HG03354 (cell line): ENCODE measurements around the gene KCNQ1OT1.

Source experiments
- ATAC-seq: cut with Tn5 transposase; IDR thresholded peaks from one replicate; pipeline ENCODE4 v1.9.1; 2021; ENCODE audit warnings: mild to moderate bottlenecking; ENCODE audit not compliant: unreplicated experiment, poor library complexity, severe bottlenecking

The KCNQ1OT1 gene

DNA sequence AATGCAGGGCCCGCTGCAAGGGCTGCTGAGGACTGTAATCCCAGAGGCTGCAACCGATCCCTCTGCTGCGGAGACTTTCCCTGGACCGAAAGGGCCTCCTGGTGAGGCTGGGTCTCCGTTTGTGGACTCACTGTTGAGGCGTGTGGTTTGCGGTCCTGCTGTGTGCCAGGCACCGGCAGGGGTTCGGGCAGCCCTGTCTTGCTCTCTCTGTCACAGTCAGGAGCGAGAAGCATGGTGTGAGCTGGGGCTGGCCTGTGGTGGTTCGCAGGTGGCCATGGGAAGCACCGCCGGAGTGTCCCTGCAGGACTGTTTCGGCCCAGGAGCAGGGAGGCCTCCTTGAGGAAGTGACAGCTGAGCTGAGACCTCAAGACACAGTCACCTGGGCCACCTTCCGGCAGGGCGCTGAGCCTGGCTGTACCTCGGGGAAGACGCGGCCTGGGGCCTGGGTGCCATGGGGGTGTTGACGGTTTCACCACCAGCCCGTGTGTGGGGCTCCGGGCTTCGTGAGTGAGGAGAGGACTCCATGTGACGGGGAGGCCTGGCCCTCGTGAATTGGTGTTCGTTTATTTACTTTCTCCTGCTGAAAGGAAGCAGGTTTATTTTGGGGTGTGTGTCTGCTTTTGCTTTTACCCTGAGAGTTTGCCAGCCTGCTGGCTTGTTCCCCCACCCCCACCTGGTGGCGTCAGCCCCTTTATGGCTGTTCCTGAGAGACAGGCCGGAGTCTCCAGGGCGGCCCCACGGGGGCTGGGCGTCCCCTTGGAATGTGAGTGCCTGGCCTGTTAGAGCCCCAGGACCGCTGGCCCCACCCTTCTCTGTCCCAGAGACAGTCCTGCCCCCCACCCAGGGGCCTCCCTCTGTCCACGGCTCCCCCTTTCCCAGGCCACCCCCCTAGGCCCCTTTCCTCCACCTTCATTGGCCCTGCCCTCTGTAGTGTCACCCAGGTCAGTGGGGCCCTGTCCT, 122.5 kb downstream of the KCNQ1OT1 start:
- no peak for ATAC-seq

DNA sequence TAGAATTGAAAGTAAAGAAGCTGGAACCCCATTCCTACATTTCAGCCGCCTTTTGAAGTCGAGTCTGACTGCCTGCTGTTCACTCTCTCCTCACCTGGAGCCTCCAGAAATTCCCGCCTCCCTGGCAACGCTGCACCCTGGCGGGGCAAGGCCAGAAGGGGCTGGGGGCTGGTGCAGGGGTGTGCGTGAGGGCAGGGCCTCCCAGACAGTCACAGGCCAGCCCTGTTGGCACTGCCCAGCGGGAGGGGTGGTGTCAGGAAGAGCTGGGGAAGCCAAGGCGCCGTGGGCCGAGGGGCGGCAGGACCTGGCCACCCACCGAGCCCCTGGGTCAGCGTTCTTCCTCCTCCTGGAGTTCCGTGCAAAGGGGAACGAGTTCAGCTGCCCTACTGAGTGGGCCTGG, 123.2 kb downstream of the KCNQ1OT1 start:
- no peak for ATAC-seq

DNA sequence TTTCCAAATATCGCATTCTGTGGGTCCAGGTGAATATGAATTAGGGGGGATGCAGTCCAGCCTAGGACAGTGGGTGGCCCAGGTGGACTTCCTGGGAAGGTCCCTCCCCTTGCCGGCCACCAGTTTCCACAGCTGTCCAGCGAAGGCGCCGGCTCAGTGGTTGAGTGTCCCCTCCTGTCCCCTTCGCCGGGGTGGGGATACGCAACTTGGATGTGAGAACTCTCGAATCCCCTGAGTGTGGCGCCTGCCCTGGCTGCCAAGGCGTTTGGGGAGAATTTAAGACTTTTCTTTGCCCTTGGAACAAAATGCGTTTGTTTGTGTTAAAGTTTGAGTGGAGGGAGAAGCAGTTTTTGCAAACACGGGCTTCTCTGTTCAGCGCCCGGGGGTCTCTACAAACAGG, 123.7 kb downstream of the KCNQ1OT1 start:
- ATAC-seq: no peak

DNA sequence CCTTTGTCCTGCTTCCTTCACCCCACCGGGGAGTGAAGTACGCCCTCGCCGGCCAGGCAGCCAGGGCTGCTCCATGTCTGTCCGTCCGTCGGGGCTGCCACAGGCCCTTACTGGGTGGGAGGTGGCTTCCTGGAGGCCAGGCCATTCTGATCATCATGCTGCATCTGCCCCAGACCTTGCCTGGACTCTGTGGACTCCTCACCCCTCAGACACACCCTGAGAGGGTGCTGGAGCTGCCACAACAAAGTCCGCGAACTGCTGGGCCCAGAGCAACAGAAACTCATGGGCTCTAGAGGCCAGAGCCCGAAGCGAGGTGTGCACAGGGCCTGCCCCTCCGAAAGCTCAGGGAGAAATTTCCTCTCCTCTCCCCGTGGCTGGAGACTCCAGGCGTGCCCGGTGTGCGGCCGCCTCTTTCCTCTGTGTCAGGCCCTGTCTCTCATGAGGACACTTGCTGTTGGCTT, 124.2 kb downstream of the KCNQ1OT1 start:
- no peak for ATAC-seq

DNA sequence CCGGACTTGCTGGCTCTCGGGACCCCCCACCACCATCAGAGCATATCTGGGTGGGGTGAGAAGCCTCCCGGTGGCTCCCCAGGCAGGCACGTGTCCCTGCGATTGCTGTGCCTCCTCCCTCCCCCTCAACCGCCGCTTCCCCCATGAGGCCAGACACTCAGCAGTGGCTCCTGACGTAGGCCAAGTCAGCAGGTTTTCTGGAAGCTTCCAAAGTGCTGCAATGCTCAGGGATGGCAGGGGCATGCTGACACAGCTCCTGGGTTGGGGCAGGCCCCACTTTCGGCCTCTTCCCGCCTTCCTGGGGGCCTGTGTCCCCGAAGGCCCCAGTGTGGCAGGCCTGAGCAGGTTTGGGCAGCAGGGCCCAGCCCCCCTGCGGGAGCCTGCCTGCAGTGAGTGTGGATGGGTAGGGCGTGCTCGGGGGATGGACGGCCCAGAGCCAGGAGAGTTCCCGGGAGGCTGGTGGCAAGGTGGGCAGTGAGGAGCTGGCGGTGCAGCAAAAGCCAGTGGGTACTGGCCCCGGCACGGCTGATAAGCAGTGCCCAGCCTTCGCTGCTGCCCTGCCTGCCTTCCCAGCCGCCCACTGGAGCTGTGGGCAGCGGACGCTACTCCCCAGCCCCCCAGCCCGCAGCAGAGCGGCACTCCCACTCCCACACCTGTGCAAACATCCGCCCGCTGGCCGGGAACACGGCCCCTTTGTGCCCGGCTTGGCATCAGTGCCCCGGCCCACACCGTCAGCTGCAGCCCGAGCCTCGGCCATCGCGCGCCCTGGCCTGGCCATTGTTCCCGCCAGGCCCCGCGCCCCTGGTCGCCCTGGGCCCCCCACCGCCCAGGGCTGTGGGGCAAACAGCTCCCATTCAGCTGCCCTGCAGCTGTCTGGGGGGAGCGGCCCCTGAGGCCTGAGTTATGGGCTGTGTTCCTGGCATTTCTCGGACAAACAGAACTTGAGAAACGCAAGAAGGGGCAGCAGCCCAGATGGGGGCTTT, 125.0 kb downstream of the KCNQ1OT1 start:
- ATAC-seq: no peak

DNA sequence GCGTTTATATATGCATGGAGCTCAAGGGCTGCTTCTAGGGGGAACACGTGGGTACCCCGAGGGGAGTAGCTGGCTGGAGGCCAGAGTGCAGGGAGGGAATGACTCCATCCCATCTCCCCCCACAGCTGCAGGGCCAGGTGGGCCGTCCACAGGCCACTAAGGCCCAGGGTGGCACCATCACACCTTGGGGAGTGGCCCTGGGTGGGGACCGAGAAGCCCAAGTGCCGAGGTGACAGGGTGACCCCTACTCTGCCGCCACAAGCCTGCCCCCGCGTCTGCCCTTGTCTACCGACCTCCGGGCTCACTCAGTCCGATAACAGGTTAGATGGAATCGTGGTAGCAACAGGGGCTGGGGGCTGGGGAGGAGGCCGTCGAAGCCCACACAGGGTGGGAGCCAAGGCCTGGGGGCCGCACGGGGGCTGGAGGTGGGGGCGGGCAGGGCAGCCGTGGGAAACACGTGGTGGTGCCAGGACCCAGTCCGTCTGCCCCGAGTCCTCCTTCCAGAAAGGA, 125.7 kb downstream of the KCNQ1OT1 start:
- ATAC-seq: no peak

DNA sequence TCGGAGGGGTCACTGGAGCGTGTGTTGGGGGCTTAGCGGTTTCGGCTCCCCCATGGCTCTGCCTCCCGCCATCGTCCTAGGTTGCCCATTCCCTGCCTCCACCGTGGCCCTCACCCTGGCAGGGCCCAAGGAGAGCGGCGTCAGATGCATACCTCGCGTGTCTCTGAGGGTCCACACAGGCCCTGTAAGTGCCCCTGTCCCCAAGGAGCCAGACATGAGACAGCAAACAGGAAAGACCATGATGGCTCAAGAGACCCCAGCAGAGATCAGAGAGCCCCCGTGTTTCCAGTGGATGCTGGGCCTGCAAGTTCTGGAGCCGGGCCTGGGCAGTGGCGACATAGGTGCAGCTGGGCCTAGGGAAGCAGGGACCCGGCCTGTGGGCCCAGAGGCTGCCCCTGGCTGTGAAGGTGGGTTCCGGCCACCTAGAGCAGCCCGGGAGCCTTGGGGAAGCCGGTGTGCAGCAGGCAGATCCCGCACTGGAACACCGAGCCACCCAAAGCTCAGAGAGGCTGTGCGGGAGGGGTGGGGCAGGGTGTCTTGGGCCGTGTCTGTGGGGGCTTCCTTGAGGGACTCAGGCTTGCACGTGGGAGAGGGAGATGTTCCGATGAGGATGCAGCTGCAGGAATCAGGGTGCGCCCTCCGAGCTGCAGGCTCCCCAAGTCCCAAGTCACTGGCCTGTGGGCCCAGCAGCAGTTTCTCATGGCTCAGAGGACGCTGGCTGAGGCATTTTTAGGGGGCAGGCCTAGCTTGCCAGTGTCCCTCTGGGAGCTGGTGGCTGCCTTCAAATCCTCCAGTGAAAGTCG, 126.4 kb downstream of the KCNQ1OT1 start:
- no peak for ATAC-seq

DNA sequence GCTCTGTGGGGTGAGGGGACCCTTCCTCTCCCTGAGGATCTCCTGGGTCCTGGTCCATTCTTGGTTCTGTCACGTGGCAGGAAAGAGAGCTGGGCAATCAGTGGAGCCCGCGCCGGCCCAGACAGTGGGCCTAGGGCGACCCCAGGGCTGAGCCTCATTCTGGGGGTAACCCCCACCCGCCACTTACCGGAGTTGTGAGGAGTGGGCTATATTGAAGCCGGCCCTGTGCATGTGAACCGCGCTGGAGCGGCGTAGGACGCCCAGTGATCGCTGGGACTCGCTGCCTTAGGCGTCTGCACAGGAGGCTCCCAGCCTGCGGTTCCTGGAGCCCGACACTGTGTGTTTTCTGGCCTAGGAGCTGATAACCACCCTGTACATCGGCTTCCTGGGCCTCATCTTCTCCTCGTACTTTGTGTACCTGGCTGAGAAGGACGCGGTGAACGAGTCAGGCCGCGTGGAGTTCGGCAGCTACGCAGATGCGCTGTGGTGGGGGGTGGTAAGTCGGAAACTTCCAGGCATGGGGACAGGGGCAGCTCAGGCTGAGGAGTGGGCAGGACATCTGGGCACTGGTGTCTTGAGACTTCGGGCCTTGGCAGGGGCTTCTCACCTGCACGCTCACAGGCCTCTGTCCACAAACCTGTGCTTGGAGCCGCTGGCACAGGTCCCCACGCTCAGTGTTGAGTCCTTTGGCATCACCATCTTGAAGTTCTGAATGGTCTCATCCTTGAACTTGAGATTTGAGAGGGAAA, 127.1 kb downstream of the KCNQ1OT1 start:
- no peak for ATAC-seq

DNA sequence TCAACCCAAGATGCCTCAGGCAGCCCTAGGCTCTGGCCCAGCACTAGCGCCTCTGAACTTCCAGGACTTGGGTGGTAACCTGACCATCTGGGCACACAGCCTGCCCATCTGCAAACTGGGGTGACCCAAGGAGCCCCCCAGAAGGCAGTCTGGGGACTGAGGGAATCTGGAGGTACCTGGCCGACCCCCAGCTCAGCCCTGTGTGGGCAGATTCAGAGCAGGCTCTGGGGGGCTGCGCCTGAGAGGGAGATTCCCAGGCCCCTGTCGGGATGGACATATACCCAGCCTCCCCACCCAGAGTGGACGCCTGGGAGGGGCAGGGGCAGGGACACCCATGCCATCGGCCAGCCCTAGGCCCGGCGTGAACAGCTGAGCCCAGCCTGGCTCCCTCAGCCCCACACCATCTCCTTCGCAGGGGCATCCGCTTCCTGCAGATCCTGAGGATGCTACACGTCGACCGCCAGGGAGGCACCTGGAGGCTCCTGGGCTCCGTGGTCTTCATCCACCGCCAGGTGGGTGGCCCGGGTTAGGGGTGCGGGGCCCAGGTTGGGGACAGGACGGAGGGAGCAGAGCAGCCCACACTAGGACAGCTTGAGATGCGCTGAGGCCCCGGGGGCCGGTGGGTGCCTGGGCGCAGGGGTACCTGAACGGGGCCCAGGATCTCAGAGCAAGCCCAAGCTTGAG, 128.1 kb downstream of the KCNQ1OT1 start:
- ATAC-seq: no peak

DNA sequence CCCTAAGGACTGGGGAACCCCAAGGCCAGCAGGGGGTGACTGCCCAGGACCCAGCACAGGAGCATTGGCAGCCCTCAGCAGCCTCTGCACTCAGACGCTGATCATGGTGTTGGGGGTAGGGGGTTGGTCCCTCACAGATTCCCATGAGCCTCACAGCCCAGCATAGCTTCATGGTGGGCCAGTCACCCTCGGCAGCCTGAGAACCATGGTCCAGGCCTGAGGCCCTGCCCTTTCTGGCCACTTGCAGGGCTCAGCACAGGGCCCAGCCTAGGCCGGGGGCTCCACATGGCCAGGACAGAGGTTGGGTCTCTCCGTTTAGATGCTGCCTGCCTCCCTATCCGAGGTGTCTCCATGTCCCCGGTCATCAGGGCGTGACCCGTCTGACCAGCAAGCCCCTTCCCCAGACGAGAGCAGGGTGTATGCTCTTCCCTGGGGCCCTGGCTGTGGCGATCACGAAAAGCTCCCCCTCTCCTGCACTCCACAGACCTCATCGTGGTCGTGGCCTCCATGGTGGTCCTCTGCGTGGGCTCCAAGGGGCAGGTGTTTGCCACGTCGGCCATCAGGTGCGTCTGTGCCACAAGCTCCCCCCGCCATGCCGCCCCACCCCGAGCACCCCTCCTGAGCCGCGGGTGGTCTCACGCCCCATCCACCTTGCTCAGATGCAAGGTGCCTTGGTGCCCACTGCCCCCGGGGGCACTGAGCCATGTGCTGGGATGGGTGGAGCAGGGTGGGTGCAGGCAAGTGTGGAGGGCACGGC, 128.8 kb downstream of the KCNQ1OT1 start:
- no peak for ATAC-seq

DNA sequence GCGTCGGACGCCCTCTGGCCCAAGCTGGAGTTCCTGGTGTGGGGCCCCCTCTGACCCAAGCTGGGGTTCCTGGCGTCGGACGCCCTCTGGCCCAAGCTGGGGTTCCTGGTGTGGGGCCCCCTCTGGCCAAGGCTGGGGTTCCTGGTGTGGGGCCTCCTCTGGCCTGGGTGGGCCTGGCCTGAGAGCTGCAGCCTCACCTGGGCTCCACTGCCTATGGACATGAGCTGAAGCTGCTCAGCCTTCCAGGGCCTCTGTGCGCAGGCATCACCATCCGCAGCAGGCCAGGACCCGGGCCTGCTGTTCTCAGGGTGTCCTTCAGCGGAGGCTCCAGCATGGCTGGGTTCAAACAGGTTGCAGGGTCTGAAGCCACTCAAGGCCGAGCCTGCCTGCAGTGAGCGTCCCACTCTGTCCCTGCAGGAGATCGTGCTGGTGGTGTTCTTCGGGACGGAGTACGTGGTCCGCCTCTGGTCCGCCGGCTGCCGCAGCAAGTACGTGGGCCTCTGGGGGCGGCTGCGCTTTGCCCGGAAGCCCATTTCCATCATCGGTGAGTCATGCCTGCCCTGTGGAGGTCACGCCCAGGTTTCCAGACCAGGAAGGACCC, 129.5 kb downstream of the KCNQ1OT1 start:
- no peak for ATAC-seq

DNA sequence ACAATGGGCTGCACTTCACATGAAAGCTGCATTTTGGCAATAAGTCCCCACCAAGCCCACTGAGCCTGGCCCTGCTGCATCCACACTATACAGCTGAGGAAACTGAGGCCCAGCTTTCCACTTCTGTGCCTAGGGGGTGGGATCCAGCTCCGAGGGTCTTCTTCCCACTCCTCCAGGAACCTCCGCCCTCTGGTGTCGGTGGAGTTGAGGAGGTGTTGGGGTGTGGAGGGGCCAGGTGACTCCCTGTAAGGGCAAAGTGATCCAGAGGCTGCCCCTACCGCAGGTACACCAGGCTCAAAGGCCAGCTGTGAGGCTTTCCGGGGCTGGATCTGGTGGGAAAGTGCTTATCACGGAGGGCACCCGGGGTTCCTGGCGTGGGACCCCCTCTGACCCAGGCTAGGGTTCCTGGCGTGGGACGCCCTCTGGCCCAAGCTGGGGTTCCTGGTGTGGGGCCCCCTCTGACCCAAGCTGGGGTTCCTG, 130.0 kb downstream of the KCNQ1OT1 start:
- no peak for ATAC-seq

DNA sequence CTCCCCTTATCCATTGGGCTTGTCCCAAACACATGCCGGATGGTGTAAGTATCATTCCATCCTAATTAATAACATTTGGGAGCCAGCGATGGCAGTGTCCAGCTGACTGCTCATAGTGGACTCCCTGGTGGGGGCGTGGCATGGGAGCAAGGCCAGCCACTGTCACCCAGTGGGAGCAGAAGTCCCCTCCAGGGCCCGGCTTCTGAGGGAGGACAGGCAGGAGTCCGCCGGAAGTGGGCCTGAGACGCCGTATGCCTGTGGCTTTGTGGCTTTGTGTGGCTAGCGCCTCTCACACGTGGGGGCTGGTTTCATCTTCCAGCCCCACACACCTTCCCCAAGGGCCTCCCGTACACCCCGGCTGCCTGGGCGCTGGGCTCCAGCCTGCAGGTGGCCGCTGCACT, 130.5 kb downstream of the KCNQ1OT1 start:
- ATAC-seq: no peak

DNA sequence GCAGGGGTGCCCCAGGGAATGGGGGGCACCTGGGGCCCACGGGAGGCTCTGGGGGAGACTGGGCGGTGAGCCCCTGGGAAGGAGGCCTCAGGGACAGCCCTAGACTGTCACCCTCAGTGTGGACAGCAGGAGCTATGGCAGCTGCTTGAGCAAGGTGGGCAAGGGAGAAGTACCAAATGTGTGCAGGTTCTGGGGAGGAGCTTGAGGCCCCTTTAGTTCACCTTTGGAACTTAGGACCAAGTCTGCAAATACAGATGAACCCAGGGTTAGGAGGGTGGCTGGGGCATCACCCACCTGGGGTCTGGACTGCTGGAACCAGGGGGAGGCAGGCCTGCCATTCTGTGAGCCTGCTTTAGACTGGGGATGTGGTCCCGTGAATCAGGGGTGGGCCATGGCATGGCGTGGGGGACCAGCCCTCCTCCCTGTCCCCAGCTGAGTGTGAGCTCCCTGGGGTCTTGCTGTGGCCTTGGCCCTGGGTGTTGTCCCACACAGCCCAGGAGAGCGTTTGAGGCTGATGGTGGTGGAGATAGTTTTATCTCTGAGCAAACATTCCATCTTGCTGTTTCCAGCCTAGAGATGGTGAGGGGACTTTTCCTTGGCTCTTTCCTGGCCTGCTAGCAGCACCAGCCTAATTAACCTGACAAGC, 132.6 kb downstream of the KCNQ1OT1 start:
- no peak for ATAC-seq

DNA sequence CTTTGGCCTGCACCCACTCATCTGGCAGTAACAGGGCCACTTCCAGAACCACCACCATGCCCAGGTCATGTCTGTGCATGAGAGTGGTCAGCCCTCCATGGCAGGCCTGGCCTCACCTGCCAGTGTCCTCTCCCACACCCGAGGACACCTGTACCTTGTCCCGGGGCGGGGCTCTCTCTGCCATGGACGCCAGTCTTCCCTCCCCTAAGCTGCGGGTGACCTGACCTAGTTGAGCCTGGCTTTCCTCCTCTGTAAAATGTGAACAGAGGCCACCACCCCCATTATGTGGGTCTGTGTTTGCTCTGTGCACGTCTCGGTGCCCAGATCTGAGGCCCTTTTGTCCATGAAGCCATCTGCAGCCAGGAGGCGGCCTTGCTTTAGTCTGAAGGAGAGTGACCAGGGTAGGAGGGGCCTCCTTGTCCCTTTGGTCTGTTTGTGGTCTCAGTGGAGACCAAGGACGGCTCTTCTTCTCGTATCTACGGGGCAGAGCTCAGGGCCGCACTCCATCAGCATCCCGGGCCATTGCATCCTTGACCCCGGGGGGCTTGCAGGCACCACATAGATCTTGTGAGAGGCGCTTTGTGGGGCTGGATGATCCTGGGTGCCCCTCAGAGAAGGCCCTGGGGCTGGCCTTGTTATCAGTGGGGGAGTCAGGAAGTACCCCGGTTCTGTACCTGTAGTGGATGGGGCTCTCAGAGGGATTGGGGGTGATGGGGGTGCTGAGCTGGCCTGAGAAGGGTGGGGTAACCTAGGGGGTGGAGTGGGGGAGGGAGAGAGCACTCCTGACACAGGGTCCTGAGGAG, 133.4 kb downstream of the KCNQ1OT1 start:
- no peak for ATAC-seq
